ENCODE measurements around the gene UBL7.

Gene UBL7

DNA sequence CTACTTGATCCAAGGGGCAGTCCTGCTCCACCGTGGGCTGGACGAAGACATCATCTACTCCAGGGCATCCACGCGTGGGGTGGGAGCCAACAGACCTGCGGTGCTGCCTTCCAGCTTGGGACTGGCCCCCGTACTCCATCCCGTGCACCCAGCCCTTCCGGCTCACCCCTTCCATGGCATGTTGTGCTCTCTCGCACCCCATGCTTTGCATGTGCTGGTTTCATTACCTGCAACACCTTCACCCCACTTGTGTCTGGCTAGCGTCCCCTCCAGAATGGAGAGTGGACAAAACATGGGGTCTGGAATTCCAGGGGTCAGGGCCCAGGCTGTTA, 57.4 kb downstream of the UBL7 start:
- no peak for DNase-seq

GRCh38 chr15:74402873-74403587, 57.9 kb downstream of the UBL7 start:
- DNase-seq: no peak

DNA sequence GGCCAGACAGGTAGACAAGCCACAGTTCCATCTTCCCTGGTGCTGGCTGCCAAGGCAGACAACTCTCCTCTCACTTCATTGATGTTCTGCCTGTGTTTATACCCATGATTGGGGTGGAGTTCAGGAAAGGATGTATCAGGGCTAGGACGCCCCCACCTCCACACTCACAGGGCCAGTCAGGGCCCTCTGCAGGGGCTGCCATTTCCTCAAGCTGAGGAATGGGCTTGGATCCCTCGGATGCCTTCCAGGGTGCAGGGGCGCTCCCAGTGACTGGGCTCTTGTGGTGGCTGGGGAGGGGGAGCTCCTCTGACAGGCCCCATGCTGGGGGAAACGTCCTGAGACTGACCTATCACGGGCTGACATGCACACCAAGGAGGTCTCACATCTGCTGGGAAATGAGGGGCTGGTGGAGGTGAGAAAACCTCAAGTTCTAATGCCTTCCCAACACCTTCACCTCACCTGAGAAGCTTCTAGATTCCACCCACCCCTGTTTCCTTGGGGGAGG, 58.6 kb downstream of the UBL7 start:
- DNase-seq: no peak

DNA sequence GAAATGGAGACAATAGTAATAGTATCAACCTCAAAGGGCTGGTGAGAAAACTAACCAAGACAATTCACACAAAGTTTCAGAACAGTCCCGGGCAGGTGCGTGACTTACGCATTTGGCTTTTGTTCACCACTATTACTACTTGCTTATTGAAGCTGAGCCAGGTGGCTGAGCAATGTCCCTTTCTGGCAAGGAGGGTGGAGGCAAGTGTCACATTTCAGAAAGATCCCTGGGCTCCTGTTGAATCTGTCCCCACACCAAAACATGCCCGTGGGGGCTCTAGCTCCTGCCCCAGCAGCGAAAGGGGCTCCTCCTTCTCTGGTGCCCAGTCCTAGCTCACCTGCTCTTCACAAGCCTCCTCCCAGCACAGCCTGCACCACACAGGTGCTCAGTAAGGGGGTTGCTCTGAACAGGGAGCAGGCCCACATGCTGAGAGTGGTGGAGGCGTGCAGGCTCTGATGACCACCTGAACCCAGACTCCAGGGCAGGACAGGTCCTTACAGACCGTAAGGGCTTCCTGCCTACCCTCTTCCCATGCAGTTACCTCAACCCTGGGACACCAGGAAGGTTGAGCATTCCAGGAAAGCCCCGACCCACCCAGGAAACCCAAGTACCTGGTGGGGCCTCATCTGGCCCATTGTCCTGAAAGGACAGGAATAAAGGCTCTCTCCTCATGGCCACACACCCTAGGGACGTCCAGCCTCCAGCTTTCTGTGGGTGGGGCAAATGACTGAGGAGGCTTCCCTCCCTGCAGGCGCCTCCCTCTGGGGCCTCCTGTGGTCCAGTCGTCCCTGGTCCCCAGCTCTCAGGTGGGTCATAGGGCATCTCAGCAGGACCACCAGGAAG, 59.8 kb downstream of the UBL7 start:
- DNase-seq: no peak

GRCh38 chr15:74400313-74400860, 60.6 kb downstream of the UBL7 start:
- no peak for DNase-seq

GRCh38 chr15:74399511-74400312, 61.2 kb downstream of the UBL7 start:
- no peak for DNase-seq

- no peak for DNase-seq
These were observed 61.9 kb downstream of the UBL7 start for GRCh38 chr15:74399100-74399499.

DNA sequence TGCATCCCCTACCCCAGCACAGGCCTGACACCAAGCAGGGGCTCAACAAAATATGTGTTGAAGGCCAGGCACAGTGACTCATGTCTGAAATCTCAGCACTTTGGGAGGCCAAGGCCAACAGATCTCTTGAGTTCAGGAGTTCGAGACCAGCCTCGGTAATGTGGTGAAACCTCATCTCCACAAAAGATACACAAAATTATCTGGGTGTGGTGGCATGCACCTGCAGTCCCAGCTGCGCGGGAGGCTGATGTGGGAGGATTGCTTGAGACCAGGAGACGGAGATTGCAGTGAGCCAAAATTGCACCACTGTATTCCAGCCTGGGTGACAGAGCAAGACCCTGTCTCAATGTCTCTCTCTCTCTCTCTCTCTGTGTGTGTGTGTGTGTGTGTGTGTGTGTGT, 62.8 kb downstream of the UBL7 start:
- DNase-seq: no peak

- DNase-seq: no peak
These were observed 63.5 kb downstream of the UBL7 start for GRCh38 chr15:74397239-74398068.

DNA sequence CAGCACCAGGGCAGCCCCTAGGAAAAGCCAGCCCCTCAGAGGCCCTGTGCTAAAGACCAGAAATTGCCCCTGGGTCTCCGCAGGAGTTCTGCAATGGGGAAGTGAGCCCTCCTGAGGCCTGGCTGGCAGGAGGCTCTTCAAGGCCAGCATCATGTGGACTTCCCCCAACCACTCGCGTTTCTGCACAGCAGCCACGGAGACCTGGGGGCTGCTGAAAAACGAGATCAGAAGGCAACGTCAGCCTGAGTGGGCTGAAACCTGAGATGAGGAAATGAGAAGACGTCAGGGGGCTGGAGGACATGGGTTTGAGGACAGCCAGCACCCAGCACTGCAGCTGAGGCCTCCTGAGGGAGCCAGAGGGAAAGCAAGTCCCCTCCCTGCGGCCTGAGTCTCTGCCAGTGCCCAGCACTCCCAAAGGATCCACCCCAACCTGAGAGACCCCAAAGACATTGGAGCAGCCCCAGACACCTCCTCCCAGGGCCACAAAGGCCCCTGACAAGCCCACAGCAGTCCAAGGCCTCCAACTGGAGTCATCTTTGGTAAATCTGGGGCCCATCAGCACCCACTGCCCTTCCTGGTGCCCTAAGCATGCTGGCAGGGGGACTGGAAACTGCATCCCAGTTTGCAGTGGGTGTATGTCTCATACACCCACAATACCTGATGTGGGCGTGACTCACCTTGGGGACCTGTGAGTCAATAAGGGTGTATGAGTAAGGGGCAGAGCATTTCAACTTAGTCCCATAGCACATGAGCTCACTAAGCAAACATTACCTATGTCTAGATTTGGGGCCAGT, 64.3 kb downstream of the UBL7 start:
- no peak for DNase-seq

DNA sequence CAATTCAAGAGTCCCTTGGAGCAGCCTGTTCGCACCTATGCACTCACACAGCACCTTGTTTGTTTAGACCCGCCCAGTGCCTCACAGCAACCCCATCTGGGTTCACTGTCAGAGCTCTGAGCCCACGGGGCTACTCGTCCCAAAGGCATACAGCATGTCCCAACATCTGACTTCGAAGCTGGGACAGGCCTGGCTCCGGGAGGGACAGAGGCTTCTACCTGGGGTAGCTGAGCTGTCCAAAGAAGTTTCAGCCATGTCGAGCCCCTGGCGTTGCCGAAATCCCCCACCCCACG, 64.9 kb downstream of the UBL7 start:
- no peak for DNase-seq
